NCI-H82 treated with DMSO at 0.1 percent for 48 hours (cell line): ENCODE results near the gene TXNRD2.
"Not testable (repeated sequence)": the region's sequence is repeated elsewhere in the genome, so short reads cannot be mapped to it uniquely, and the experiment has no call there.

Experiments
- DNase-seq: peaks from one replicate; lab custom pipeline; 2025; ENCODE audit not compliant: unreplicated experiment; lab: John Stamatoyannopoulos, UW

The TXNRD2 gene

DNA sequence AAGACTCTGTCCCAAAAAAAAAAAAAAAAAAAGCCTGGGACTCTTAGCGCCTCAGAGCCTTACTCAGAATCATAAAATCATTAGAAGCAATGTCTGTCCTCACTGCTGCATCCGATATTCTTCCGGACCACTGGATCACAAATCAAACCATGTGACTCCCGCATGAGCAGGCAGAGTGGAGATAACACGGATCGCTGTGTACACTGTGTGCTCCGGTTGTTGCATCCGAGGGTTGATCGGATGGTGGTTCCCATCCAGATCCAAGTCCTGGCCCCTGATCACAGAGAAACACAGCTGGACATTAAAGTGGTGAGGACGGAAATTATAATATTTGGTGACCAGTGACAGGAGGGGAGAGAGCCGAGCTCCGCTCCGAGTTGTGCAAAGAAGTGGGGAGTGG is 9.7 kb upstream of the TXNRD2 start:
- no peak for DNase-seq

DNA sequence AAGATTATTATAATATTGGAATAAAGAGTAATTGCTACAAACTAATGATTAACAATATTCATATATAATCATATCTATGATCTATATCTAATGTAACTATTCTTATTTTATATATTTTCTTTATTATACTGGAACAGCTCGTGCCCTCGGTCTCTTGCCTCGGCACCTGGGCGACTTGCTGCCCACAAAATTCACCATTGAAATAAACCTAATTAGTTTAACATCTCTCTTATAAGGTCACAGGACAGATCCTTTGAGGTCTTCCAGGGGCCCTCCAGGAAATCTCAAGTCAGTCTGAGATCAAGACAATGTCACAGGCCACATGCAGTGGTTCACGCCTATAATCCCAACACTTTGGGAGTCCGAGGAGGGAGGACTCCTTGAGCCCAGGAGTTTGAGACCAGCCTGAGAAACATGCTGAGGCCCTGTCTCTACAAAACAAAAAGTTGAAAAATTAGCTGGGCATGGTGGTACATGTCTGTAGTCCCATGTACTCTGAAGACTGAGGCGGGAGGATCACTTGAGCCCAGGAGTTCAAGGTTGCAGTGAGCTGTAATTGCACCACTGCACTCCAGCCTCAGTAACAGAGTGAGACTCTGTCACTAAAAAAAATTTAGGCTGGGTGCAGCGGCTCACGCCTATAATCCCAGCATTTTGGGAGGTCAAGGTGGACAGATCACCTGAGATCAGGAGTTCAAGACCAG is 6.6 kb upstream of the TXNRD2 start:
- DNase-seq: no peak

DNA sequence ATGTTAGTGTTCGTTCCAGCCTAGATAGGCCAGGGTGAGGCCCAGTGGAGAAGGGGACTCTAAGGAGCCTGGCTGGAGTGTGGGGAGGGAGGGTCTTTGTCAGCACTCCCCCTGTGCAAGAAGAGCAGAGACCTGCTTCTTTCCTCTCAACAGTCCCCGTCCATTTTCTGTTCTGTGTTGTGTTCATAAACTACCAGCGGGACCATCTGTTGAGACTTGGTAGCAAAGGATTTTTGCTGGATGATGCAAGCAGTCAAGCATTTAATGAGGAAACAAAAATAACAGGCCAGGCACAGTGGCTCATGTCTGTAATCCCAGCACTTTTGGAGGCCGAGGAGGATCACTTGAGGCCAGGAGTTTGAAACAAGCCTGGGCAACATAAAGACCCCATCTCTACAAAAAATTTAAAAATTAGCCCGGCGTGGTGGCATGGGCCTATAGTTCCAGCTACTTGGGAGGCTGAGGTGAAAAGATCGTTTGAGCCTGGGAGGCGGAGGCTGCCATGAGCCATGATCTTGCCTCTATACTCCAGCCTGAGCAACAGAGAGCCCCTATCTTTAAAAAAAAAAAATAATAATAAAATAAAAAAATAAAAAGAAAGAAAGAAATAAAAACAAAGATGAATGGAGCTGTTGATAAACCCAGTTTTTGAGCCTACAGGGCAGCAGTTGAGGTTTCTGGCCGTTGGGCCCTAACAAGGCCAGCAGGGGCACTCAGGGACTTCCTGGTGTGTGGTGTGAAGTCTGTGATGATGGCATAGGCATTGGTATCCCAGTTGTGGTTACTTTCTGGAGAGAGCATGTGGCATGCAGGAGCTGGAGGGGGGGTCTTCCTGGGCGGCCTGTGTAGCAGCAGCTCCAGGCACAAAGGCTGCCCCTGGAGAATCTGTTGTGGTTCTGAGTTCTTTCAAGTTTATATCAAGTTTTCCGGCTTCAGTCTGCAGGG is 1.7 kb upstream of the TXNRD2 start:
- DNase-seq: peak; percentile 30

DNA sequence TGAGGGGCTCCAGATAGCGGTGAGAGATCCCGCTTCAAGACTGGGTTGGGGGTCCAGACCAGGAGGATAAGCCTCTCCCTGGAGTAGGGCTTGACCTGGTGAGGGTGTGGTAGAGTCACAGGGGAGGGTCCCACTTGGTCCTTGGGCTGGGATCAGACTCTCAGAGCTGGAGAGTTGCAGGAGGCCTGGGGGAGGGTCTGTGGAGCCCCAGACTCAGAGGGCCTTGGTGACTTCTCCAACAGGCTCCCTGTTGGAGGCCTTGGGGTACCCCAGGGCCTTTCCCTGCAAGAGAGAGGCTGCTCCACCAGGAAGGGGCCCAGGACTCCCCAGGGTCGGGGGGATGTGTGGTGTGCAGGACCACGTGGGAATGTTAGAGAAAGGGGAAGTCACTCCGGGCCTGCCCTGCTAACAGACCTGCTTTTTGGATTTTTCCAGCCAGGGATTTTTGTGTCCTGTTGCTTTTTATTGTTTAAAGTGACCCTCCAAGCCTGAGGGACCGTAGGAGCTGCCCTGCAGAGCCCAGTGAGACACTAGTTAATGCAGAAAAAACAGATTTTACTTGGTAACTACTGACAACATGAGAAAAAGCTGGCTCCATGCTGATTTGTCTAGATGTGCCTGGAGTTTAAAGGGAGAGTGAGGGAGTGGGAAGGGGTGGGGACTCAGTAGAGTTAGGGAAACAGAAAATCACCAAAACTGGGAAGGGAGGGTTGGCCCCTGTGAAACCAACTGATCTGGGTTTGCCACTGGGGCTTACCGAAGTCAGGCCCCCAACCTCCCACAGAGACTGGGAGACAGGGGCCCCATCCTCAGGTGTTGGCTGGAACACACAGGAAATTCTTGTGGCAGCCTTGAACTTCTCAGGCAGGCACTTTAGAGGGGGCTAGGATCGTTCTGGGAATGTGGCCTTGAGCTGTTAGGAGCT is 801 bp upstream of the TXNRD2 start:
- no peak for DNase-seq

DNA sequence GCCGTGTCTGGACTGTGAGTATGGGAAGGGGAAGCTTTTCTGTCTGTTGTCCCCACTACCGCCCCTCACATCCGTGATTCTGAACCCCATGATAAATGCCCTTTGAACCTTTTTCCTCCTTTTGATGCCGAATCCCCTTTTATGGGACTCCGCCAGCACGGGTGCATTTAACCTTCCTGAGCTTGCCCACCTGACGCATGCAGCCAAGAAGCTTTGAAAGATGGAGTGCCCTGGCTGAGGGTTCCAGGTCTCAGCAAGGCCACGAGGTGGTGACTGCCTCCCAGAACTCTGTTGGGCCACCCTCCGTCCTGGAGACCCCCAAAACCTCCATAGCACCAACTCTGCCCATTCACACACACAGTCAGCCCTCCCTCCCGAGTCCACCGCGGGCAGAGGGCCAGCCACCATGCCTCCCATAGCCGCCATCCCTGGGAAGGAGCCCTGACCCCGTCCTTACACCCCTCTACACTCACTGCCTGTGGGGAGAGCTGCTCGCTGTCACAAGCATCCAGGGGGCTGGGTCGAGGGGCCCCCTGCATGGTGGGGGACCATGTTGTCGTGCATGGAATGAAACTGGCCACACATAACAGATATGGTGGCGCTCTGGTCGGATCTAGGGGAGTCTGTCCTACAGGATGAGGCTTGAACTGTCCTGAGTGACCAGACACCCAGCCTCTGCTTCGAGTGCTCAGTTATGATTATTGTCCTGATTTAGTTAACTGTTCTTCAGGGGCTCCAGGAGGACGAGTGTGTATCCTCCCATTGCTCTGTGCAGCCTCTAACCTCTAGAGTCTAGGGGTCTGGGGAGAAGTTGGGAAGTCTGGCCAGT is 868 bp downstream of the TXNRD2 start:
- DNase-seq: no peak

DNA sequence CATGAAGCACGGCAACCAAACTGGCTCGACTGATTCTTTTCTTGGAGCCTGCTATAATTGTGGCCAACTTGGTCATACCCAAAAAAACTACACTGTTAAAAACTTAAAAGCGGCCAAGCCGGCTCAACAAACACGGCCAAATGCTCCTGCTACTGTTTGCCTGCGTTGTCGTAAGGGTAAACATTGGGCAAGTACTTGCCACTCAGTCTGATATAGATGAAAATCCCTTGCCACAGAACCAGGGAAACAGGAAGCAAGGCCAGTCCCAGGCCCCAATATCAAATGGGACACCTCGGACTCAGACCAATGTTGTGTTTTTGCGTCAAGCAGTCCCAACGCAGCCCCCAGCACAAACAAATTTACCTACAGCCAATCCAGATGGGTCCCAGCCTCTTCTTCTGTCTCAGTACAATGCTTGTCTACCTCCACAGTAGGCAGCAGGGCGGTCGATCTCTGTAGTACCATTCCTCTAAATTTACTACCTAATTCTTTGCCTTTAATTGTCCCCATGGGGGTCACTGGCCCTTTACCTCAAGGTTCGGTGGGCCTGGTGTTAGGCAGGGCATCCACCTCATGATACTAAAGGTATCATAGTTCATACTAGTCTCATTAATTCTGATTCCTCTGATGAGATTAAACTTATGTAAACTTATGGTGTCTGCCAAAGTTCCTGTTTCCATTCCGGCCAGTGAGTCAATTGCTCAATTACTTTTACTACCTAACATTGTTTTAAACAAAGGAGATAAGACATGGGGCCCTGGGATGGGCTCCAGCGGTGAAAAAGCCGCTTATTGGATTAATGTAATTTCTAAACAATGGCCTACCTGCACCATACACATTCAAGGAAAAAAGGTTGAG is 3.8 kb downstream of the TXNRD2 start:
- no peak for DNase-seq

DNA sequence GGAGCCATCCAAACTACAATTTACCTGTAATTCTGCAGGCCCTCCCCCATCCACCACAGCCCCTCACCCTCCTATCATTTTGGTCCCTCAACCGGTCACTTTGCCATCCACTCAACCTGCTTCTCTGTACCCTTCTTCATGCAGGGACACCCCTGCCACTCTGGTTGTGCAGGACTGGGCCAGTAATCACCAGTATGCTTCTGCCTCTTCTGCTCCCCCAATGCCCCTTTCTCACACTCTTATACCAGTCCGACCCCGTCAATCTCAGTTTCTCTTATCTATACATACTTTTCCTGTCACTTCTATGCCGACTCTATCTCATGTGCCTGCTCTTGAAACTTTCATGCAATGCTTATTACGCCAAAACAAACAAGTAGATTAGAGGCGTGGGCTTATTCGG is 5.1 kb downstream of the TXNRD2 start:
- no peak for DNase-seq

DNA sequence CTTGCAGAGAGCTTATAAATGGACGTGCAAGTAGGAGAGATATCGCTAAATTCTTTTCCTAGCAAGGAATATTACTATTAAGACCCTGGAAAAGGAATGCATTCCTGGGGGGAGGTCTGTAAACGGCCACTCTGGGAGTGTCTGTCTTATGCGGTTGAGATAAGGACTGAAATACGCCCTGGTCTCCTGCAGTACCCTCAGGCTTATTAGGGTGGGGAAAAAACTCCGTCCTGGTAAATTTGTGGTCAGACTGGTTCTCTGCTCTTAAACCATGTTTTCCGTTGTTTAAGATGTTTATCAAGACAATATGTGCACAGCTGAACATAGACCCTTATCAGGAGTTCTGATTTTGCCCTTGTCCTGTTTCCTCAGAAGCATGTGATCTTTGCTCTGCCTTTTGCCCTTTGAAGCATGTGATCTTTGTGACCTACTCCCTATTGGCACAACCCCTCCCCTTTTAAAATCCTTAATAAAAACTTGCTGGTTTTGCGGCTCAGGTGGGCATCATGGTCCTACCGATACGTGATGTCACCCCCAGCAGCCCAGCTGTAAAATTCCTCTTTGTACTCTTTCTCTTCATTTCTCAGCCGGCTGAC is 6.4 kb downstream of the TXNRD2 start:
- DNase-seq: not testable (repeated sequence)

DNA sequence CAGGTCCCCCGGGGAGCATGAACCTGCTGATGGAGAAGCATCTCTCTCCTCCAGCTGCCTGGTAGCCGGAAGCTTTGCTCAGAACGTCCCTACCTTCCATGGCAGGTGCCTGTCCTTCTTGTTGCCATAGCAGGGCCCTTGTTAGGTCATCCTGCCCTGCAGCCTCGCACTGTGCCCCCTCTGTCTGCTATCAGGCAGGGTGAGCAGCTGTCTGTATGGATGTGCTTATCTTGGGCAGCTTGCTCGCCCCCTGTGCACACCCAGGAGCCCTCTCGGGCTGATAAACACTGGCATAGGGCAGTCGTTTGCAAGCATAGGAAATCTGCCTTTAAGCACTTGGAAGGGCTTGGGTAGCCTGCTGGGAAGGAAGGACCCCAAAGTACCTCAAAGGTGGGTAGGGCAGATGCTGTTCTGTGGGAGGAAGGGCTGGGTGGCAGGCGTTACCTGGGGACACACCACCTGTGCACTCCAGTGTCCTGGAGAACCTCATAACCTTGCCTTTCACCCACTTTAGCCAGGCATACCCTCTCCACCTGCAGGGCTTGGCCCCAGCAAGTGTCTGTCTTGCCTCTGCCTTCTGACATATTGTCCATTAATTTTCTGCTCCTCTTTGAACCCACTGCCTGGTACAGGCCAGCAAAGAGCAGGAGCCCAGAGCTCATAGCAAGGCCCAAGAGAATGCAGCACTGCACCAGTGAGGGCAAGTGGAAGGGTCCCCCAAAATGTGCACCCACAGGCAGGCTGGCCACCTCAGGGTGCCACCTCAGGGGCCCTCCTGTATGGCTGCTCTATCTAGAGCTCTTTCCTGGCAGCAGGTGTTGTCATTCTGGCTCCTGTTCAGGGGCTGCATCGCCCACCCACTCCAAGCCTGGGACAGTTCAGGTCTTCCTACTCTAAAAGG is 8.0 kb downstream of the TXNRD2 start:
- DNase-seq: no peak

DNA sequence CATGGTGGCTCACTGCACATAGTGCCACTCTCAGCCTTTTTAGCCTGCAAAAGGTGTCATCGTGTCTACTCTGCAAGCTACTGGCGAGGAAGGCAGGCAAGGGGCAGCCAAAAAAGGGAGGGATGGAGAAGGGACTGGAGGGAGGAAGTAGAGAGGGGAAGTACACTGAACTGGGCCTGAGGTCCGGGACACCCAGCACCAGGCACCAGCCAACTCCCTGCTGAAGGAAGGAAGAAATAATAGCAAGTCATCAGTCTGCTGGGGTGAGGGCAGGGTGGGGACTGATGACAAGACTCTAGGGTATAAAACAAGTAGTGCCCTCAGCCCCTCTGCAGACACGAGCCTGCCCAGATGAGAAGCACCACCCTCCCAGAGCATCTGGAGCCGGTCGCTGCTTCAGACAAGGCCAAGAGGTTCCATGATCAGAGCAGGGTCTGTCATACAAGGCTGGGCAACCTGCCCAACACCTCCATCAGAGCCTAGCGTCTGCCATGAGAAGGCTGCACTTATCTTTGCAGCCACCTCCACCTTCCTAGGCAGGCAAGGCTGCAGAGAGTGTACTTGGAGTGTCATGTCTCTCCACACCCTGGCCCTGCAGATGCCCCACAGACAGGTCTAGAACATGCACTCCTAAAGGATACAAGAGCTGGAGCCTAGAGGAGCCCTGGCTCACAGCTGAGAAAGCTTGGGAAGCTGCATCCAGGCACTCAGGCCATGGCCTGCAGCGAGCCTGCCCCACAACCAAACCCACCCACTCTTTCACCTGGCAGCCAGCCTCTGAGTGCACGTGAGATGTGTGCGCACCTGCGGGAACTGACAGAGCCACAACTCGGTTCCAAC is 9.0 kb downstream of the TXNRD2 start:
- DNase-seq: no peak

DNA sequence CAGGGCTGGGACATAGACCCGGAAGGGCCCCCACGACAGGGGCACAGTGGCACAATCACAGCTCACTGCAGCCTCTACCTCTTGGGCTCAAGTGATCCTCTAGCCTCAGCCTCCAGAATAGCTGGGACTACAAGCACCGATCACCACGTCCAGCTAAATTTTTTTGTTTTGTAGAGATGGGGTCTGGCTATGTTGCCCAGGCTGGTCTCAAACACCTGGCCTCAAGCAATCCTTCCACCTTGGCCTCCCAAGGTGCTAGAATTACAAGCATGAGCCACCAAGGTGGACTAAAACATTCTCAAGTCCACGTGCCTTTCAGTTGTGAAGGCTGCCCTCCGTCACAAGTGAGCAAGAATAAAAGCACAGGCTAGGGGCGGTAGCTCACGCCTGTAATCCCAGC is 10.1 kb downstream of the TXNRD2 start:
- no peak for DNase-seq

DNA sequence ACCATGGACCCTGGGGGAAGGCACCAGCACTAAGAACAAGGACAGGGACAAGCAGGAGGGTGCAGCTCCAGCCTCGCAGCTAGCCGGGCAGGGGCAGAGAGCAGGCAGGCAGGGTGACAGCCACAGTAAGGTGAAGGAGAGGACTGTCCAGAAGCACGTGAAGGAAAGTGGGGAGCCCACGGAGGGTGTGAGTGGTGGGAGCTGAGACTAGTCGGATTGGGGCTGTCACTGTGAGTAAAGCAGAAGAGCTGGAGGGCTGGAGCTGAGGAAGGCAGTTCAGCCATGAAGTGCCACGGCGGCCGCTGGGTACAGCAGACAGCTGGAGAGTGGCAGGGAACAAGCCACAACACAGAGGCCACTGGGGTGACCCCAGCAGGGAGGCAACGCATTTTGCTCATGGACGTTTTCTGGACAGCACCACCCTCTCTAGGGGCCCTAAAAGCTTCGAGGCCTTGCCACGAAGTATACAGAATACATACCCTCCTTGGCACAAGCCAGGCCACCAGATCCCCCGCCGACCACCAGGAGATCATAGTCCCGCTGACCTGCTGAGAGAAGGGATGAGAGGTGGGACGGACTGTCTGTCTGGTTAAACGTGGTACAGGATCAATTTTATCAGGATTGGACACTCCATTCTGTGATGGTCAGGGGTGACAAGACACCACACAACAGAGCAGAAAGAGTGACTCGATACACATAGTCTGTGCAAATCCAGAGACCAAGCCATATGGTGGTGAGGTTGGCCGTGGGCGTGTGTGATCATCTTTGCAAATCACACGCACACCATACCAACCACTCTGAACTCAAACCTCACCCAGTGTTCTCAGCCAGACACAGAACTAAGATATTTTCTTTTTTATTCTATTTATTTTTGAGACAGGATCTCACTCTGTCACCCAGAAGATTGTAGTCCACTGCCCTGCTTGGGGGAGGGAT is 10.8 kb downstream of the TXNRD2 start:
- no peak for DNase-seq

DNA sequence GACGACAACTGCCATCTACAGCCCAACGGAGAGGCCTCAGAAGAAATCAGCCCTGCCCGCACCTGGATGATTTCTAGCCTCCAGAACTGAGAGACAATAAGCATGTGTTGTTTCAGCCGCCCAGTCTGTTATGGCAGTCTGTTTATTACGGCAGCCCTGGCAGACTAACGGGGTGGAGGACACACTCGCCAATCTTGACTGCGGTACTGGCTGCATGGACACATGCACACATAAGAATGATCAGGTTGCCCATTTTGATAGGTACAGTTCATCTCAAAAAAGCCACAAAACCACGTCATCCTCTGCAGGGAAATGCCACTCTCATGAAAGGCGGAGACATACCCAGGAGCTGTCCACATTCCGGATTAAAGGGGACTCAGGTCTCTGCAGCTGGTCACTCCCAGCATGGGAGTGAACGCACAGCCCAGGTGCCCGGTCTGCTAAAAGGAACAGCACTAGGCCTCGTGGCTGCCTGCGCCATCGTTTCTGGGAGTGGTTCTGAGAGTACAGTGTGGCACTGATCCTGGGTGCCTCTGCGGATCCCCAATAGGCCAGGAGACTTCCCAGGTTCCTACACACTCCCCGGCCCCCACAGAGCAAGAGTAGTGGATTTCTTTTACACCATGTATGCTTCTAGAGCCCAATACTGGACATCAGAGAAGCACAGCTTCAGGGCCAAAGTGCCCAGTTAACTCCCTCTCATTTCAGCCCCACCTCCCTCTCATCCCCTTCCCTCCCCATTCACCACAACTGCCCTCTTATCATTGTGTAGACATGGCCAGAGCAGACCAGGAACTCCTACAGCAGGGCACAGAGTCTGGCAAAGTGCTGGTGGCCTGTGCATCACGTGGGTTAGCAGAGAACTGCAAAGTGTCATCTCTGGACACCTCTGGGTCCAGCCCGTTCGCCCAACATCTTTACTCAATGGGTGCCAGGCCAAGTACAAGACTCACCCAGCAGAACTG is 11.8 kb downstream of the TXNRD2 start:
- DNase-seq: no peak

DNA sequence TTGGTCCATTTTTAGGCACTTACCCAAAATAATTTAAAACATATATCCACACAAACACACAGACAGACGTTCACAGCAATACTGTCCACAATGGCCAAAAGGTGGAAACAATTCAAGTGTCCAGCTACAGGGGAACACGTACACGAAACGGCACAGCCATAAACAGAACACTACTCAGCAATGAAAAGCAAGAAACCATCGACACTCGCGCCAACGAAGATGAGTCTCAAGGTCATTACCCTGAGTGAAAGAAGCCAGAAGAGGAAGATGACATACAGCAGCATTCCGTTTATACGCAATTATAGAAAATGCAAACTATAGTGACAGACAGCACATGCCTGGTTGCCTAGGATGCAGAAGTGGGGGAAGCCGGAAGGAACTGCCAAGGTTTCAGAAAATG is 13.4 kb downstream of the TXNRD2 start:
- no peak for DNase-seq

DNA sequence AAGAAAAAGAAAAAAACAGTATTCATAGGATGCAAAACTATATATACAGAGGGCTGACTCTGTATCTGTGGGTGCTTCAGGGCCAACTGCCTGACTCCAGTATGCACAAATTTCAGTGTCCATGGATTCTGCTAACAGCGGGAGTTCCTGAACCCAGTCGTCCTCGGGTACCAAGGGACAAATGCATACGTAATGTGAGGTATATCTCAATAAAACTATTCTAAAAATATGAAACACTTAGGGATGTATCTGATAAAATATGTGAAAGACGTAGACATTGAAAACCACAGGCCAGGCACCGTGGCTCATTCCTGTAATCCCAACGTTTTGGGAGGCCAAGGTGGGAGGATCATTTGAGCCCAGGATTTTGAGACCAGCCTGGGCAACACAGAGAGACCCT is 13.9 kb downstream of the TXNRD2 start:
- no peak for DNase-seq
